HG03060 (cell line): ENCODE measurements around the gene PDZRN3.
A peak's percentile ranks its signal among the peaks of the same experiment; 100 is the strongest.

Experiments
- ATAC-seq: cut with Tn5 transposase; IDR thresholded peaks from one replicate; pipeline ENCODE4 v1.9.1; 2021; ENCODE audit warnings: low read depth, moderate number of reproducible peaks; ENCODE audit not compliant: unreplicated experiment

The PDZRN3 gene

DNA sequence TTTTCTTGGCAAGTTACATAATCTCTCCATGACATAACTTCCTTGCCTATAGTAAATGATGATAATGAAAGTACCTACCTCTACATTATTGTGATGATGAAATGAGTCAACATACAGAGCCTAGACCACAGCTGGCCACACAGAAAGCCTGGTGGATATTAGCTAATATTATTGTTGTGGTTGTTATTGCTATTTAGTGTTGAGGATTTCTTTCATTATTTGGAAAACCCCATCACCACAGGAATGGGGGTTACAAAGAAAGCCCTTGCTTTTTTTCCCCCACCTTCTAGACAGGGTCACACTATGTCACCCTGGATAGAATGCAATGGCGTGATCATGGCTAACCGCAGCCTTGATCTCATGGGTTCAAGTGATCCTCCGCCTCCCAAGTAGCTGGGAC is 125.0 kb downstream of the PDZRN3 start:
- ATAC-seq: peak; percentile 60

DNA sequence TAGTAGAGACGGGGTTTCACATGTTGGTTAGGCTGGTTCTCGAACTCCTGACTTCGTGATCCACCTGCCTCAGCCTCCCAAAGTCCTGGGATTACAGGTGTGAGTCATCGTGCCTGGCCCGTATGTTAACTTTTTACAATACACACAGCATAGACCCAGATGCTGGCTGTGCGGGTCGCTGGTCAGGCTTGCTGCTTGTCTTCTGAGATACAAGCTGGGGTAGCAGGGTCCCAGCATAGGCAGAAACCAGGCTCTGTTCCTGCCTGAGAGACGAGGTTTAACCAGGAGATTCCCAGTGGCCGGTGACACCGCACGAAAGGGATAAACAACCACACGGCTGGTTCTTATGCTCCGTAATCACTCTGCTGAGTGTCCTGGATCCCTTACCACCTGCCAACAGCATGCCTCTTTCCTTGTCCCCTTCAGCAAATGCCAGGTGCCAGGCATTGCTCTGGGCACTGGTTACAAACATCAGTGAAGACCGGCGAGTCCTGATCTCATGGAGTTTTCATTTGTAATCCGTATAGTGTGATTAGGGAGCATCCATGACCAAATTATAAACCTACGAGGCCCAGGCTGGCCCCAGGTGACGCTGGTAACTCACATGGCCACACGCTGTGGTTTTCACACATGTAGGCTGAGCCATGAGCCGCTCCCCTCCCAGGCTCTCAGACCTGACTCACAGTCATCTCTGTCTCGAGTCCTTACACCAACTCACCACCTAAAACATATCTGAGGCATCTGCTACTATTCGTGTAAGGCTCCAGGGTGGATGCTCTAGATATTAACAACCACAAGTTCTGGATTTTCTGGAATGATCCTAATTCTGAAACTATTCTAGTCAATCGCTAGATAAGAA is 125.7 kb downstream of the PDZRN3 start:
- peak; percentile 41 for ATAC-seq

DNA sequence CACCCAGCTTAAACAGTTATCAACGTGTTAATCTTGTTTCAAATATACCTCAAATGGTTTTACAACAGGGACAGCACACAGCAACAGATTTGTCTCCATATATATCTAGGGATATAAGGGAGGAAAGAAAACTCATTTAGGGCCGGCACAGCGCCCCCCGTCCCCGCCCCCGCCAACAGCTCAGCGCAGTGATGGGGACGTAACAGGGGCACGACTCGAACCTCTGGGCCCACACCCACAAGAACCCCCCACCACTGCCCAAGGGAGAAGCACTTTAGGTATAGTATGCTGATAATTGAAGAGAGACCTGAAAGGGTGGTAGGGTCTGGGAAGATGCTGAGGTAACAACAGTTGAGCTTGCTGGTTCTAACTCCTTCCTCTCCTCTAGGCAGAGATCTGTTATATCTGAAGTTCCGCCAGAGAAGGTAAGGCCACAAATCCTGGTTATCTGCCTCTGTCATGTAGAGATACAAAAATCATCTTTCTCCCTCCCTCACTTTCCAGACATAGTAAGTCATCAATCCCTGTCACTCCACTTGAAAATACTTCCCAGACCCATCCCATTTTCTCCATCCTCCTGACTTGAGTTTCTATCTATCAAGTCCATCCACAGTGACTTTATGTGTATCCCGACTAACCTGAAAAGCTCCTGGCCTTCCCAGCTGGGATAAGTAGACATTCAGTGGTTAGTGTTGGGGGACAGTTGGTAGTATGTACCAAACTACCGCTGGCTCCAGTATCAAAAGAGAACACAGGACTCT is 126.9 kb downstream of the PDZRN3 start:
- ATAC-seq: no peak

DNA sequence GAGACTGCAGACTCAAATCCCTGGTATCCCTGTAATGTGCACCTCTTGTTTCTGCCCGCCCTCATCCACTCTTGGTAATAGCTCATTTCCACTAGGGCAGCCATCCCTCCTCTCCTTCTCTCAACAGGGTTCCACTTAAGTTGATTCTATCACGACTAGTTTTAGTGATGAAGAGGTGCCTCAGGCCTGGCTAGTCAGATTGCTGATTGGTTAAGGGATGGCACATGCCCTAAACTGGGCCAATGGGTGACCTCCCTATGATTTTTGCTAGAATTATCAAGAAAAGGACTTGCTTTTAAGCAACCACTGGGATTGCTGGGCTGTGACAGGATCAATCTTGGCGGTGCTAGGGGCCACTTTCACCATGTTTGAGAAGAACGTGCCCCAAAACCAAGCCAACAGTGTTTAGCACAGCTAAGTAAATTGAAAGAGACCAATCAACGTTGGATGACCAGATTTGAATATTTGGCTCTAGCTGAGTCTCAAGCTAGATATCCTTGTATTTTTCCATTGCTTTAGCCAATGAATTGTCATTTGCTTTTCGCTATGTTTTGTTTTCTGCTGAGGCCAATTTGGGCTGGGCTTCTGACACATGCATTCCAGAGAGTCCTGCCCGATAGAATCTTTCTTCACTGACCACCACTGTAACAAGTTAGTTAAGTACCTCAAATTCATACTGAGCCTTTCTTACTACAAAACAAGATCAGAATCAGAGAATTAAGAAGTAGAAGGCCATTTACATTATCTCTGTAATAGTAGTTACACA is 131.0 kb downstream of the PDZRN3 start:
- ATAC-seq: no peak

DNA sequence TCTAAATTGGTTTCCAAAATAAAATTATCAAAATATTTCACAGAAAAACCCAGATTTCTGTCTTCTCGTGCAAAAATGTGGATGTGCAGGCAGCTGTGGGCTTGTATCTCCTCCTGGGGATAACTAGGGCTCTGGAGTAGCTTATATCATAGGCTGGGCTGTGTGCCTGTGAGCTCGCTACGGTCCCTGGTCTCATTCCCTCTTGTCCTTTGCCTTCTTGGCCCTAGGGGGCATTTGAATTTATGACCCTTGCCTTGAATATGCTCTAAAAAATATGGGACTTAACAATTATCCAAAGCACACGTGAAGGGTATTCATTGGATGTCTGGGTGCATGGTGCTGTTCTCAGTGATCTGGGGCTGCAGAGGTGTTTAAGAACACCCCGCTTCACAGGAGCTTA is 132.6 kb downstream of the PDZRN3 start:
- no peak for ATAC-seq

DNA sequence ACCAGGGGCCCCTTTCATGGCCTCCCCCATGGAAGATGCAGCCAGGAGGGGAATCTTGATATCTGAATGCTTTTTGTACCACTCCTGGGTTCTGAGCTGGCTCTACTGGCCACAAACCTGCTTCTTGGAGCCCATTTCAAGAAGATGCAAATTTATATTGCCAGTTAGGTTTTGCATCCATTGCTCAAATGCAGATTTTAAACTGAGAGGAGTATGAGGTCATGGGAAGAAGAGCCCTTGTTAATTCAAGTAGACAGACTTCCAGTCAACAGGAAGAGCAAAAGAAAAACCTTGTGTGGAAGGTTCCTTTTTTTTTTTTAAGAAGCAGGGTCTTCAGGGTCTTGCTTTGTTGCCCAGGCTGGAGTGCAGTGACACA is 133.5 kb downstream of the PDZRN3 start:
- no peak for ATAC-seq

DNA sequence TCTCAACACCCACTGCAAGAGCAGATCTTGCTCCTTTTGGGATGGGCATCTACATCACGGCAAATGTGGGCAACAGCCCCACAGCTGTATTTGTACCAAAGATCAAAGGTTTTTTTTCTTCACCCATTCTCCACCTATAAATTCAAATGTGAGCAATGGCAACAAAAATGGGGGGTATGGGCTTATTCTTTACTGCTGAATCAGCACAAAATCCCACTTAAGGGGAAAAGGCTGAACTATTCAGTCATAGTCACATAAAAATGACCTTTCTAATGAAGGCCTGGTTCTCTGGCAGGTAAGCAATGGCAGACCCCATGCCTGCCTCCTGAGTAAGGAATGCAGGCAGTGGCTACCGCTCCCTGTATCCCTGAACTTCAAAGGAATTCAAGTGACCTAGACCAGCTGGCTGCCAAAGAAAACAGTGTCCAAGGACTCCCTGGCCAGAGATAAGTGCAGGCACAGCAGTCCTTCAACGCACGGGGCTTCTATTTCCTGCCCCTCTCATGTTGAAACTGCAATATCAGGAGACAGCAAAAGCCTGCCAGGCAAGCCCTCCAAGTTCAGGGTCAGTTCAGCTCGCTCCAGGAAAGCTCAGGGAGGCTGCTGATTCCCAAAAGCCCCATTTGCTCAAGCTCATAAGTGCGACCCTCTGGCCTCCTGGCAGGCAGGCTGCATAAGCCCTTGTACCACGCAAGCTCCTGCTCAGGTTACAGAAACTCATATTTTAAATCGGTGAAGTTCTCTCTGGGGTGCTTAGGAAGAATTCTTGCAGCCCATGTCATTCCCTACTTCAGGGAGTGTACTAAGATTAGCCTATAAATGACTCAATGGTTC is 134.1 kb downstream of the PDZRN3 start:
- ATAC-seq: no peak

DNA sequence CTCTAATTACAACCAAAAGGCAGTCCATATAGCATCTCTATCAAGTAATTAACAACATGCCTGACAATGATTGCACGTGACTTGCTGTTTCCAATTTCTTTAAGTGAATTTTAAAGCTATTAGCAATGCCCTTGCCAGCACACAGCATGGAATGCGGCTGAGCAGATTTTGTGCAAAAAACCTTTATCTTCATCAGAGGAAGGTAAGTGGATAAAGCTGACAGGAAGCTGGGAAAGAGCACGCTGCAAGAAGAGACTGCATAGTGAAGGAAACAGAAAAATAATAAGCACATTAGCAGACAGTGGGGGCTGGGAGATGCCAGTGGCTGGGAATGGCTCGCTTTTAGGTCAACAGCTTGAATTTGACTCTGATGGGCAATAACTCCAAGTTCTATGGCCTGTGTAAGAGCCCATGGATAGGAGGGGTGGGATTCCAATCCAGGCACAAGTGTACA is 138.8 kb downstream of the PDZRN3 start:
- ATAC-seq: no peak

DNA sequence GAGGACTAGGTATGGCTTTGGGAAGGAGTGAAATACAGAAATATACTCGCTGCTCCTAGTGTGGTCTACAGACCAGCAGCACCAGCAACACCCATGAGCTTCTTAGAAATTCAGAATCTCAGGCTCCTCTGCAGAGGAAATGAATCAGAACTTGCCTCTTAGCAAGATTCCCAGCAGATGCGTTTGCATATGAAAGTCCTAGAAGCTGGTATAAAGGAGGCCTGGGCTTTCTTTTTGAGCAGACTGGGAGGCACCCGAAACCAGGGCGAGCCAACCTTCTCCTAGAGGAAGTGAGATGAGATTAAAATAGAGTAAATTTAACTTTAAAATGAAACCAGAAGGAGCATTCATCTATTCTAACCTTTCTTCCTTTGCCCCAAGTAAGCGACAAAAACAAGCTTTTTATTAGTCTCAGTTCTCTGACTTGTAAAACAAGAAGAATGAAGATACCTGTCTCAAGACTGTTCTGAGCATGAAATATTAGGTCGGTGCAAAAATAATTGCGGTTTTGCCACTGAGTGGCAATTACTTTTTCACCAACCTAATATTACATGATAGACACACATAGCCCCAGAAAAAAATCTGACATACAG is 140.0 kb downstream of the PDZRN3 start:
- ATAC-seq: peak; percentile 81

DNA sequence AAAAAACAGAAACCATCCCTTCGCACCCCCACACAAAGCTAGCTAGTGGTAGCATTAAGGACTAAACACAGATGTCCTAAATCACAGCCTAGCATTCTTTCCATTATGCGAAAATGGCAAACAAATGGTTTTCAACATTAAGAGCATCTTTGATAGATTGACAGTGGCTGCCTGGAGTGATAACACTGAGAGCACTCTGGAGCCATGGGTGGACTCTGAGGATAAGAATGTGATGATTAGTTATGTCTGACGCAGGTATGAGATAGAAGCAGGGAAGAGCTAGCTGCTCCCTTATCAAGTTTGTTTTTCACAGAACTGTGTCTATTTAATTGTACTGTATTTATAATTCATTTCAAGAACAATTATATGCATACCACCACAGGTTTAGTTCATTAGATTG is 142.9 kb downstream of the PDZRN3 start:
- no peak for ATAC-seq

DNA sequence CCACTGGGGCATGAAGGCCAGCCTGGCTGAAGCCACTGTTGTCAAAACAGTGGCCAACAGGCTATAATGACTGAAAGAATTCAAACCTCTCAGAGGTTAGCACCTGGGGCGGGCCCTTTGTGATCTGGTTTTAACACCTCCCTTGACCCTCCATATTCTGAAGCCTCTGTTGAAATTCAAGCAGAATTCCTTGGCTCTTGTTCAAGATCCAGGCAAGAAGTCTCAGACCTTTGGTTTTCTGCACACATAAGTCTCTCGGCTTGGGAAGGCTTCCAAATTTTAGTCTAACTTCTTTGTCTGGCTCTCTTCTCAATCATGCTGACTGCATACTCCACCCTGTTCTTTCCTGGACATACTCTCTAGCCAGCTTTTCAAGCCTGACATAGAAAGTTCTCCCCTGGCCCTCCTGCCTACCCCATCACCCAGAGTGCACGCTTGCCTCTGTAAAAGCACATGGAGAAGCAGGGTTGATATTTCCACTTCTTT is 144.5 kb downstream of the PDZRN3 start:
- no peak for ATAC-seq

DNA sequence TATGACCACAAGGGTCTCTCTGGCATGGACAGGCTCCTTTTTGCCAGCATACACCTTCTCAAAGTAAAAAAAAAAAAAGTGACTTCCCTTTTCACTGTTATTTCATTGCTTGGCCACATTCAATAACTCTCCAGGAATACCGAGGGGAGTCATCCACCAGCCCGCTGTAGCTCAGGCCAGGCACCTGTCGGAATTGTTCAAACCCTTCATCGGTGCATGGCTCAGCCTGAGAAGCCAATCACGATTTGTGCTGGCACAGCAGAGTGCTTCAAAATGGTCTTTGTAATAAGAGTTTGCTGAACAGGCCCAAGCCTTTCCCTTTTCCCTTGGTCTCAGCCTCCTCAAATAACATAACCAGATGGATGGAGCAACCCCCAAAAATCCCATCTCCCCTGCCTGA is 145.4 kb downstream of the PDZRN3 start:
- ATAC-seq: no peak

DNA sequence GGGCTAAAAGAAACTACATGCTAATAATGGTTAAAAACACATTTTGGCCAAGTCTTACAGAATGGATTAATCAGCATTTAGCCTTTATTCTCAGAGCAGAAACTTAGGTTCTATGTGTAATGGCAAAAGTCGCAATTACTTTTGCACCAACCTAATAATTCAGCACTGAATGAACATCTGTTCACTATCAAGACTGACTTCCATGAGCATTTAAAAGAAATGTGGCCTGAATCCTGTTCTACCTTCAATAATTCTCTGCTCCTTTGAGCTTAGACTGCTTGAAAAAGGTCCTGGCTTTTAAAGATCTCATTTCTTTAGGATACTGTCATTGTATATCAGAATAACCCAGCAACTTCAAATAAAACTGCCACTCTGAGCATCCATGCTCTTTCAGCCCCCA is 145.9 kb downstream of the PDZRN3 start:
- ATAC-seq: no peak

DNA sequence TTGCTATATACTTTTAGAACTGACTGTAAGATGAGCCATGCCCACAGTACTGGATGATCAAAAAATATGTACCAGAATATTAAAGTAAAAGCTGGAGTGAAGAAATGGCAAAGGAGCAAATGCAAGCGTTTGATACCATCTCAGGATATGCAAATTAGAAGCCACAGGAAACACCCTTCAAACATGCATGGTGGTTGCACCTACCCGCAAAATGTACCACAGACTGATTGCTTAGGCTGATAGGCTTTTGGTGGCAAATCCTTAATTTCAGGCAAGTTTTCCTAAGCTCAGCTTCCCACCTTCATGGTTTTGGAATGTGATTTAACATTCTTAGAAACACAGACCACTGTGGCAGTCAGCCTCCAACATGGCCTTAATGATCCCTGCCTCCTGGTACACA is 149.0 kb downstream of the PDZRN3 start:
- ATAC-seq: no peak

DNA sequence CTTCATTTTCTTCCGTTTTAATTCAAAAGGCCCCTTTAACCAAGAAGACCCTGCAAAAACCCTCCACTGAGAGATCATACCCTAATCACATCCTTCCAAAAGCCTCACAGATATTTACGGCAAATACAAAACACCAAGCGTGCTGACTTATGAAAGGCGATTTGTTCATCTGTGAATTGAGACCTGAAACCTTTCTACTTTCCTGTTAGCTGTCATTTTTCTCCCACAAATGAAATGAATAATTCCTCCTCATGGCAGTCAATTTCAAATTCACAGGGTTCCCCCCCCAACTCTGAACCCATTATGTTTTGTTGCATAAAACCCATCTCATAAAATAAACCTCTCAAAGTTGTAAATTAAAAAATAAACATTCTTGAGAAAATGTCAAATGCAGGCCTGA is 149.6 kb downstream of the PDZRN3 start:
- ATAC-seq: no peak

DNA sequence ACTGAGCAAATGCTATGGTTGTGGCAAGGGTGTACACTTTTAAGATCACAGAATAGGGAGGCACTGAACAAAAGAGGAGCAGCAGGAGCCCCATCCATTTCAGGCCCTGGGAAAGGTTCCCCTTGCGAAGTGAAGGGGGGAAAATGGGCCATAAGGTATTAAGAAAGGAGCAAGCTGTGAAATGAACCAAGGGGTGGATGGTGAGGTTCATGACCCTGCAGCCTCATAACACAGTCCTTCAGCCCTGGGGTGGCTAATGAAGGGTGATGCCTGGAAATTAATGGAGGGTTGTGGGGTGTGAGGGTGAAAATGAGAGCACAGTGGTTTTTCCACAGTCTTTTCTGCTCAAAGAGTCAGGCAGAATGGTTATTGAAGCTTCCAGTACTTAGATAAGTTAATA is 150.1 kb downstream of the PDZRN3 start:
- no peak for ATAC-seq

DNA sequence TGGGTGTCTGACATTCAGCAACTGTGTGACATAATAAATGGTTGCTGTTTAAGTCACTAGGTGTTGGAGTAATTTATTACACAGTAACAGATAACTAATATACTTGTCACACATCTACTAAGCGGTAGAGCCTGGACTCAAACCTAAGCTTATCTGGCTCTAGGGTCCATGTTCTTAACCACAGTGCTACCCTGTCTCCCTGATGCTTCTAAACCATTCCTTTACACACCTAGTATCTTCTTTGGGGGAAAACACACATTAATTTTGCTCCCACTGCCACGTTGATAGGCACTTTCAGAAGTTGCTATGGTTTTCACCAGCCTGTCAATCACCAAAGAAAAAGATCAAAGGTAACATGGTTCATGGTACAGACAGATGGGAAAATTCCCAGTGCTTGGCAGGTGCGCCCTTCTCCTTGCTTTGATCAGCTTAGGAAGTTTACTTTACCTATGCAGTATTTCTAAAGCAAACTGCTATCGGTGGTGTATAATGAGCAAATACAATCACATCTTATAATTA is 150.8 kb downstream of the PDZRN3 start:
- no peak for ATAC-seq

DNA sequence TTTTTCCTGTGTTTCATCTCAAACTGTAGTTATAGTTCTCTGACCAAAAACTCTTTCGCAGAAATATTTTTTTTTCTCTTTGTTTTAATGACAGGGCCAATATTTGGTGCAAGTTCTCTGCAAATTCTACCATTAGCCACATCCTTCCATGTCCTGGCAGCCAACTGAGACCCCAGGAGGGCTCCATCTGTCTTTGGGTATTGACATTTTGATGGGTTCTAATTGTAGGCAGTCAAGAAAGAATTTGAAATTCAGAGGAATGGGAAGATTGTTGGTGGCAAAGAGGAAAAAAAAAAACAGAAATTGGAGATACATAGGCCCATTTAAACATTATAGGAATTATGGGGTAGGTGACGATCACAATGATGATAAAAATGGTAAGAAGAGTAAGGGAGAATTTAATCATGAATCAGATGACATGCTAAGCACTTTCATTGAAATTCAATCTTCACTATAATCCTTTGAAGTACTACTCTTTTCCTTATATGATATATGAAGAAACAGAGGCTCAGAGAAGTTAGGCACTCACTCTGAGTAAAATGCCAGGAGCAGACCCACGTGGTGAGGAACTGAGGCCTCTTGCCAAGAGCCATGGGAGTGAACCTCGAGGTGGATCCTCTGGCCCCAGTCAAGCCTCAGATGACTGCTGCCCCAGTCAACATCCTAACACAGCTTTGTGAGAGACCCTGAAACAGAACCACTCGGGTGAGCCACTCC is 151.4 kb downstream of the PDZRN3 start:
- ATAC-seq: no peak
